ENCODE results near the gene HHAT.

The HHAT gene

DNA sequence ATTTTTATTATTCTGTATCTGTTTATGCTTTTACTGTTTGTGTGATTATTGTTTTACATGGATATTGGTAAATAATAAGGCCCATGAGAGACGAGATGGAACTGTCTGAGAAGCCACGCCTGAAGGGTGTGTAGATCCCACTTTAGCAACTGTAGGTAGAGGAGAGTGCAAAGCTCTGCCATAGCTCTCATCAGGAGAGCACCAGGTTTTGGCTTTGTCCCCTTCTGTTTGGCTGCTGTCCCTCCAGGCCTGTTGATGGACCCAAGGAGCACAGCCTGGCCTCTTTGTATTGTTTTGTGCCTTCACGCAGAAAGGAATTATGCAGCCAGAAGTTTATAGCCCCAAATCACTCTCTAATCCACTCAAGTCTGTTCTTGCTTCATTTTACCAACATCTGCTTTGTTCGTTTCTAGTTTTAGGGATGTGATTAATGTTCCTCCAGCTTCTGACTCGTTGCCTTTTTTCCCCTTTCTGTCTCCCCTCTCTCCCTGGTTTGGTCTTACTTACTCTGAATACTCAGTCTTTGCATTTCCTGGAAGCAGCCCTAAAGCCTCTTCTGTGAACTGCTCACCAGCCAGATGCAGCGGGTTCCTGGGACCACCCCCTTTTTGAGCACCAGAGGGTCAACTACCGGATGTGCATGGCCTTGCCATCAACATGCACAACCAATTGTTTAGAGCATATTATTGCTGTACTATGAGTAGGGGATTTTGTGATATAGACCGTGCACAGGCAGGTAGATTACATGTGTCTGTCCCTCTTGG lies 127.3 kb downstream of the HHAT start:
- no peak overlapping the region for H3K4me3 ChIP-seq (ENCODE audit: low read depth, low read length)
- no peak for DNase-seq (ENCODE audit: low read depth)
- TF ChIP-seq CTCF (IDR thresholded peaks at IDR 0.05; ENCODE audit: insufficient read depth, low read depth, low read length, missing control alignments) = no peak

DNA sequence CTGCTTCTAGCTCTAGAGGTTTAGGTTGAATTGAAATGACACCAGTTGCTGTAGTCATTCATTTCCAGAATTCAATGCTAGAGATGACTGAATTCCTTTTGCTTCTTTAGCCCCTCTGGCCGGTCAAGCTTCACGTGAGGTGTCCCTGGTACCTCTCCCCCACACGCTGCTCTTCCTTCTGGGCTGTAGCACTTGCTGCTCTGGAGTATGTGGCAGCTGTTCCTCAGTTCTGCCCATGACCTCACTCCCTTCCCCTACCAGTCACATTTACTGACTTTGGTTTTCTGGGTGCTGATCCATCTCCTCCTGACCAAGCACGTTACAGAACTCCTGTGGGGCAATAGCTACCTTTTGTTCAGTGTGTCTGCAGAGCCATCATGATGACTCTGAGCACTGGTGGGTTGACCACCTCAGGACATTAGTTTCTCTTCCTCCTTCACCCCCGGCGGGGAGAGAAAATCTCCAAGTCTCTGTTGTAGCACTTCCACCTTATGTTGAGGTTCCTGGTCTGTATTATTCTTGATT lies 128.1 kb downstream of the HHAT start:
- TF ChIP-seq CTCF (IDR thresholded peaks at IDR 0.05; ENCODE audit: insufficient read depth, low read depth, low read length, missing control alignments) = no peak
- H3K4me3 ChIP-seq (ENCODE audit: low read depth, low read length) = no peak overlapping the region
- DNase-seq (ENCODE audit: low read depth) = no peak

DNA sequence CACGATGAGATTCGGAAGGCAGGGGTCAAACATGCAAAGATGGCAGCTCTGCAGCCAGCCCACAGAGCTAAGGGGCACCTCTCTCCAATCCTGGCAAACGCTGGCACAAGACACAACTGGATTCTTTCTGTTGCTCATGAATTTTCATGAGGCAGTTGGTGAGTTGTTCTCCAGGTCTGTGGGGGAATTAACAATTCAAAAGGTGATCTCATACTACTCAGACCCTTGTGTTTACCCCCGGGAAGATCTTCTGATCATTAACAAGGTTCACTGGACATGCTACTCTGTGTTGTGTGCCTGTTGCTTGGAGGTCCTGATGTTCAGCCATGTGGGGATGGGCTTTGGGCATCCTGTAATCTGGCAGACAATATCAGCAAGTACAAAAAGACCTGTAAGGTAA lies 128.9 kb downstream of the HHAT start:
- H3K4me3 ChIP-seq (ENCODE audit: low read depth, low read length) = no peak overlapping the region
- DNase-seq (ENCODE audit: low read depth) = no peak
- no peak for TF ChIP-seq CTCF (IDR thresholded peaks at IDR 0.05; ENCODE audit: insufficient read depth, low read depth, low read length, missing control alignments)

DNA sequence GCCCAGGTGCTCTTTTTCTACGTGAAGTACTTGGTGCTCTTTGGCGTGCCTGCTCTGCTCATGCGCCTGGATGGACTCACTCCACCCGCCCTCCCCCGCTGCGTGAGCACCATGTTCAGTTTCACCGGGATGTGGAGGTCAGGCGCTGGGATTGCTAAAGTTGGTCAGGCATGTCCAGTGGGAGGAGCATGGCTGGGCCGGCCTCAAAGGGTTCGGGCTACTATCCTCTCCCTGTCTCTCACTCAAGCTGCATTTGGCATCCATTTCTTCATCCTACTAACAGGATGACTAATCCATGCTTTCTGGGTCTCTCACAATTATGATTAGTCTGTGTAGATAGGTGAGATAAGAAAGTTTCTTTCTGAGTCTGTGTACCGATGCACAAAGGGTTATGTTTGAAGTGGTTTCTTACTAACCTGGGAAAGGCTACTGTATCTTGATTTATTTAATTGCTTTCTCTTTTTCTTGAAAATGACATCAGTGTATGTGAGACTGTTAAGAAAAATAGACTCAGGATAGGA lies 135.9 kb downstream of the HHAT start:
- peak; percentile 13 for DNase-seq (ENCODE audit: low read depth)
- TF ChIP-seq CTCF (IDR thresholded peaks at IDR 0.05; ENCODE audit: insufficient read depth, low read depth, low read length, missing control alignments) = no peak
- H3K4me3 ChIP-seq (ENCODE audit: low read depth, low read length) = no peak overlapping the region

DNA sequence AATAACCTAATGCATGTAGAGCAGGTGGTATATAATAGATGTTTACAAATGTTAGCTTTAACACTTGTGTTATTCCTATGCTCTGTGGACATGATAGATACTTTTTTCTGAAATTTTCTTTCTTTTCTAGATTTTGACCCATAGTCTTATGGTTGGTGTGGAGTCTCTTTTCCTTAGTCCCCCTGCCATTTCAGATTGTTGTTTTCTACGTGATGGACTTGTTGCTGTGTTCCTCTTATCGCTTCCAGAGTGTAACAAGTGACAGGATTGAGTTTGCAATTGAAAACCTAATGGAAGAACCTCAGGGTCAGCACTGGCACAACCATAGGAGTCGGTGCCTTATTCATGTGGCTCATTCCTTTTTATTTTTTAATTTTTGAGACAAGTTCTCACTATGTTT lies 136.4 kb downstream of the HHAT start:
- TF ChIP-seq CTCF (IDR thresholded peaks at IDR 0.05; ENCODE audit: insufficient read depth, low read depth, low read length, missing control alignments) = no peak
- H3K4me3 ChIP-seq (ENCODE audit: low read depth, low read length) = no peak overlapping the region
- DNase-seq (ENCODE audit: low read depth) = no peak

DNA sequence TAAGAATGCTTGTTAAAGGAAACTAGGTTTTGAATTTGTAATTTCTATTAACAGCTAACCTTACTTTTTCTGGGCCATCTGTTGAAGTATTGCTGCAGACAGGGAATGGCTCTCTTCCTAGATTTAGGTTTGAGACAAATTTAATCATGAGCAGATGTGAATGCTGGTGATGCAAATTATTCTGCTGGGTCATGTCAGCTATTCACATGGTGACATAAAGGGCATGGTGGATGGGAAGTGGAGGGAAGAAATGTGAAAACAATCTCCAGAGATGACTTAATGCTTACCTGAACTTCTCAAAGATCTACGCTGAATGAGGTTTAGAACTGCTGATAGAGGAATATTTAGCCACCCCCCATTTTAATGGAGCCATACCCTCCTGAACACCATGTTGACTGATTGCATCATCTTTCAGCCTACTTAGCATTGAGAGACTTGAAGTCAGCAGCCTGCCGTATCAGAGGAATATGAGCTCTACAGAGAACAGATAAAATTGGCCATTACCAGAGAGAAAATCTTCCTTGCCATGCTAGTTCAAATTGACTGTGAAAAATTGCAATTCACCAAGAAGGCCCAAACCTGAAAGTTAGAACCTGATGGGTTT lies 138.8 kb downstream of the HHAT start:
- TF ChIP-seq CTCF (IDR thresholded peaks at IDR 0.05; ENCODE audit: insufficient read depth, low read depth, low read length, missing control alignments) = no peak
- no peak overlapping the region for H3K4me3 ChIP-seq (ENCODE audit: low read depth, low read length)
- no peak for DNase-seq (ENCODE audit: low read depth)

Measured in GM12865 (cell line).